T-helper 2 cell treated with Interferon-gamma antibody and Interleukin-4, amounts not matched to agents 100 ng/mL and 5 ng/mL, for 36 hours (primary cell): Measurements from ENCODE around the gene CEP85. TPM values are rescaled to one million over a fixed set of nuclear protein-coding genes. Genes with fewer than 3 reads are reported as not detected.

Source experiments
- intact Hi-C: fragments of 100-400 bp; cut with micrococcal nuclease; formaldehyde crosslinking; loops from one replicate; pipeline ENCODE4 v1.15.1; 2023
- total RNA-seq: library from RNA; stranded (reverse); gene quantifications from 2 replicates; pipeline ENCODE4 v1.2.3, GENCODE V29; 2022

The CEP85 gene
- total RNA-seq, 1 donor from 2014 or later = 44.0 TPM

DNA sequence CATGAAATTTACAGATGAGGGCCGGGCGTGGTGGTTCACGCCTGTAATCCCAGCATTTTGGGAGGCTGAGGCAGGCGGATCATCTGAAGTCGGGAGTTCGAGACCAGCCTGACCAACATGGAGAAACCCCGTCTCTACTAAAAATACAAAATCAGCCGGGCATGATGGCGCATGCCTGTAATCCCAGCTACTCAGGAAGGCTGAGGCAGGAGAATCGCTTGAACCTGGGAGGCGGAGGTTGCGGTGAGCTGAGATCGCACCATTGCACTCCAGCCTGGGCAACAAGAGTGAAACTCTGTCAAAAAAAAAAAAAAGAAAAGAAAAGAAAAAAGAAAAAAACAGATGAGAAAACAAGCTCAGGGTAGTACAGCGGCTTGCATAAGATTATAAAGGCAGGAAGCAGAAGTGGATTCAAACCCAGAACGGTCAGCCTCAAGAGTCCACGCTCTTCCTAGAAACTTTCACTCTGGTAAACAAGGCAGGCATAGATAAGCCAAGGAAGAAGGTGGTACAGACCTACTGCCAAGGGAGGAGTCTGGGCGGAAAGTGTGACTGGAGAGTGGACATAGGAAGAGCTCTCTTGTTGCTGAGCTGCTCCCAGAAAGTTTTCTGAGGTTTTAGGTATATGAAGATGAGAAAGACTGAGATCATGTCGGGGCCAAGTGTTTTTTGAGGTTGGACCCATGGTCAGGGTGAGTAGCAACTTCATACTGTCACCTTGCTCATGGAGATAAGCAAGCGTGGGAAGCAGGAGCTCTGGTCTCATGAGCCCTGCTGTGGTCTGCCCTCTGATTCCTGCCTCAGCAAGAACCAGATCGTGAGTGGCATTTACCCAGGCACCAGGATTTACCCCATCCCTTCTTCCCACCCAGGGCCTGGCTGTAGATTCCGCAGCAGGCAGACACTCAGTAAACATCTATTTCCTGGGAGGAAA lies 74.2 kb downstream of the CEP85 start:
- intact Hi-C loops = loop anchor here (1.0 to 10.0 kb wide), 6 partner anchors 9 to 401 kb away; partner anchors contain the start of genes CD52, CEP85, HMGN2 and STMN1

DNA sequence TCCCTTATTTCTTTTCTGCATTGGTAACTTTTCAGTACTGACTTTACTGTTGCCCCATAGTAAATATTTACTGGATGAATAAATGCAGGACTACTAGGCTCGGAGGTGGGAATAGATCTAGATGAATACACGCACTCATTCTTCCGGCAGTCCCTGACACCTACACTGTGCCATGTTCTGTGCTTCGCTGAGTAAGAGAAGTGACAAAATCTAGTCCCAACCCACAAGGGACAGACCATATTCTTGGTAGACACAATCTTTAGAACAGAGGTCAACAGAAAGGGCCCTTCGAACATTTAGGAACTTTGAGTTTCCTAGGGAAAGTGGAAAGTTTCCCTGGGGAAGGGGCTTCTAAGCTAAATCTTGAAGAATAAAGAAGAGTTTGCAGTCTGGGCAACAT lies 80.5 kb downstream of the CEP85 start:
- intact Hi-C loops = no loop called here

DNA sequence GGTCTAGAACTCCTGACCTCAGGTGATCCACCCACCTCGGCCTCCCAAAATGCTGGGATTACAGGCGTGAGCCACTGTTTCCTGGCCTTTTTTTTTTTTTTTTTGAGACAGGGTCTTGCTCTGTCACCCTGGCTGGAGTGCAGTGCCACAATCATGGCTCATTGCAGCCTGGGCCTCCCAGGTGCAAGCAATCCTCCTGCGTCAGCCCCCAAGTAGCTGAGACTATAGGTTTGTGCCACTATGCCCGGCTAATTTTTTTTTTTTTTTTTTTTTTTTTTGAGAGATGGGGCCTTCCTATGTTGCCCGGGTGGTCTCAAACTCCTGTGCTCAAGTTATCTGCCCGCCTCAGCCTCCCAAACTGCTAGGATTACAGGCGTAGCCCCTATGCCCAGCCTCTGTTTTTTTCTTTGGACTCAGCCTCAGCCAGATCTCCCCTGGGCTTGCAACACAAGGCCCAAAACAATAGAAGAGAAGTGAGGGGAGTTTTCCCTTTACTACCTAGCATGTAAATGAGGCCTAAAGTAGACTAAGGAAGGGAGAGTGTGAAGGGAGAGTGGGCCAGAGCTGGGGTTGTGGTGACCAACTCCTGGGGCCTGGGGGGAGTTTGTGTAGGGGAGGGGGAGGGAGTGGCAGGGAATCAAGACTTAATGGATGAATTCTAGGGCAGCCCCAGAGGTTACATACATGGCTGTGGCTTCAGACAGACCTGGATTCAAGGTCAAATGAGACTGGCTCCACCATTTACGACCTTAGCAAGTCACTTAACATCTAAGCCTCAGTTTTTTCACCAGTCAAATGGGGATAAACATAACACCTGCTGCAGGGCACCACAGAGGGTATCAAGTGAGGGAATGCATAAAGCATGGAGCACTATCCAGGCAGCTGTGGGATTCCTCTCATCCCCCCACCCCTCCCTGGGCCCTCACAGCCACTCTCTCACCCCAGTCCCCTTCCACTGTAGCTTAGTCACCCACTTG lies 82.2 kb downstream of the CEP85 start:
- intact Hi-C loops = loop anchor here (5.0 kb wide), 1 partner anchor 204 kb away; the partner anchor contains the start of gene PDIK1L

- intact Hi-C loops = loop anchor here (1.0 to 5.0 kb wide), 2 partner anchors 10 to 205 kb away; partner anchors contain the start of gene PDIK1L
Observed at GRCh38 chr1:26317146-26317545, 83.1 kb downstream of the CEP85 start.

DNA sequence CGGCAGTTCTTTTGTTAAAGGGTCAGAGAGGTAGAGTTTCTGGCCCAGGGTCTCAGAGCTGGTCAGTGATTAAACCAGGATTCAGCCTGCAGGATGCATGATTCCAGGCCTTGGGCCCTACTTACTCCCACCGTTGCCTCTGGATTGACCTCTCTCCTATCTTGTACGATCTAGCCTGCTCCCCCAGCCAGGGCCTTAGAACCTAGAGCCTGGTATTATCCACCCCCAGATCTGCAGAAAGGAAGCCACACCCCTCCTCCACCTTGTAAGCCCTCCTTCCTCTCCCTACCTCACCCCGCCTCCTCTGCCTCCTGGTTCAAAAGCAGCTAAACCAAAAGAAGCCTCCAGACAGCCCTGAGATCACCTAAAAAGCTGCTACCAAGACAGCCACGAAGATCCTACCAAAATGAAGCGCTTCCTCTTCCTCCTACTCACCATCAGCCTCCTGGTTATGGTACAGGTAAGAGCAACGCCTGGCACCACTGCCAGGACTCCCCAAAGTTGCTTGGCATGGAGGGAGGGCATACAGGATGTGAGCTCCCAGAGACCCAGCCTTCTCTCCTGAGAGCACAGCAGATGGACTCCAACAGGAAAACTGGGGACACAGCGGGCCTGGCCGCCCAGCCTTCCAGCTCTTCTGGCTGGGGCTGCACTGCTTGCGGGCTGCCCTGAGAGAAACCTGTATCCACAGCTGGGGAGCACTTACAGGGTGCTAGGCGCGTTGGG lies 83.8 kb downstream of the CEP85 start, which contains the start of gene CD52:
Gene CD52 (plus strand): TSS at position 347 of the 726 bp plus-strand sequence. CDS start 60 bp downstream, at position 407.
- intact Hi-C loops = loop anchor here (1.0 to 5.0 kb wide), 2 partner anchors 10 to 205 kb away; partner anchors contain the start of gene PDIK1L

- intact Hi-C loops = loop anchor here (1.0 to 5.0 kb wide), 2 partner anchors 57 to 206 kb away; partner anchors contain the start of gene PDIK1L
Observed at GRCh38 chr1:26318338-26319064, 84.5 kb downstream of the CEP85 start.

DNA sequence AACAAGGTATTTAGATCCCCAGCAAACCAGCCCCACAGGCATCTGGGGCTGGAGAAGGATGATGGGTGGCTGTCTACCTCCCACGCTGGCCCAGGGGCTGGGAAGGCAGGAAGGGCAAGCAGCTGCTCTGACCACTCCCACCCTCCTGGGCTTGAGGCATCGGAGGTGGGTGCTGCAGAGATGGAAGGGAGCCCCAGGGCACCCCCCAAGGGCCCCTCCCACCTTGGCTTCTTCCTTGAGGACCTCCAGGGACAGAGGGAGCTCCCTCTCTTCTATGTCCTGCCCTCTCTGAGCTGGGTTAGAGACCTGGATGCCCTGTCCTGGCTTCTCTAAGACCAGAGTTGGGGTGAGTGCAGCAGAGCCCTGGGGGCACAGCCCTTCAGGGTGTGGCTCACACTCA lies 86.9 kb downstream of the CEP85 start:
- intact Hi-C loops = loop anchor here (1.0 to 5.0 kb wide), 5 partner anchors 34 to 154 kb away; partner anchors contain the start of genes C1orf232 and ZNF593

DNA sequence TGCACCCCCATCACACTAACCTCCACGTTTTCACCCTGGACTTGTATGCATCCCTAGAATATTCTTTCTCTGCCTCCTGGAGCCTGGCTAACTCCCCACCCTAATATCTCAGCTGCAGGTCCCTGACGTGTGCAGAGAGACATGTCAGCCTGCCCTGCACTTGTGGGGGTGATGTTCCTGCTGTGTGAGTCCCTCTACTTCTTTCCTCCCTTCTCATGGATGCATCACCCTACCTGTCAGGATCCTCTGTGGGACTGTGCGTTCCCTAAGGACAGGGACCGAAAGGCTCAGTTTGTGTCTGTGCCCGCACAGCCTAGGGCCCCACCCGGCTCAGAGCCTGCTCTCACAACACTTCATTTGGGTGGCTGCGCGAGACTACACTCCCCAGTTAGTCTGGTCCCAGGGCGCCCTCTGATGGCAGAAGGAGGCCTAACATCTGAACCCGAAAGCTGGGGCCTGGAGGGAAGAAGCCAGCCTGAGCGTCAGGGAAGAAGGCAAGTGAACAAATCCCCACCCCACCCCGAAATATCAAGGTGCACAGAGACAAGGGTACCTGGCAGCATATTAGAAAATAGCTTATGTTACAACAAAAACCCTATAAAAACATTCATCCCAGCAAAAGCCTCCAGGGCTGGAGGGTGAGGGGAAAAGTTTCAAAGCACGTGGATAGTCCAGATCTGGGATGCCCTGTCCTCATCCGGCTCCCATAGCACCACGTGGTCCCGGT lies 87.5 kb downstream of the CEP85 start:
- intact Hi-C loops = loop anchor here (1.0 to 5.0 kb wide), 5 partner anchors 34 to 154 kb away; partner anchors contain the start of genes C1orf232 and ZNF593

DNA sequence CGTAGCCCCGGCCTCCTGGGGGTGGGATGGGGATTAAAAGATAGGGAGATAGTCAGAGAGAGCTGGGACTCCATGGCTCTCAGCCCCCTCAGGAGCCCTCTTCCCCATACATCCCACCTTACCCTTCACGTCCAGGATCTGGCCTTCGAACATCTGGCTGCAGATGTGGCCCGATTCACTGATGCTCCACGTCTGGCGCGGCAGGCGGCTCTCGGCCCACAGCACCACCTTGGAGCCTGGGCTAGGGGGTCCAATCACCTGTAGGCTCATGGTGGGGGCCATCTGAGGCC lies 88.0 kb downstream of the CEP85 start:
- intact Hi-C loops = loop anchor here (5.0 kb wide), 2 partner anchors 70 to 155 kb away; partner anchors contain the start of genes C1orf232 and ZNF593

DNA sequence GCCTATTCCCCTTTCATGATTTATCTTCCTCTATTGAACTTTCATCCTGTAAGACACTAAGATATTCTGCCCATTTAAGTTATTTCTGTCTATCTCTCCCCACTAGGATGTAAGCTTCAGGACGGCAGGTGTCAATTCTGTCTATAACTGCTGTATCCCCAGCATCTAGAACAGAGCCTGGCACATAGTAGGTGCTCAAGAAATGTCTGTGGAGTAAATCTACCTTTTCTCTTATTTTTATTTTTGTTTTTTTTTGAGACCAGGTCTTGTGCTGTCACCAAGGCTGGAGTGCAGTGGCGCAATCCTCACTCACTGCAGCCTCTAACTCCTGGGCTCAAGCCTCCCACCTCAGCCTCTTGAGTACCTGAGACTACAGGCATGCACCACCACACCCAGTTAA lies 89.4 kb downstream of the CEP85 start:
- intact Hi-C loops = loop anchor here (5.0 kb wide), 2 partner anchors 69 to 156 kb away; partner anchors contain the start of genes C1orf232 and ZNF593

DNA sequence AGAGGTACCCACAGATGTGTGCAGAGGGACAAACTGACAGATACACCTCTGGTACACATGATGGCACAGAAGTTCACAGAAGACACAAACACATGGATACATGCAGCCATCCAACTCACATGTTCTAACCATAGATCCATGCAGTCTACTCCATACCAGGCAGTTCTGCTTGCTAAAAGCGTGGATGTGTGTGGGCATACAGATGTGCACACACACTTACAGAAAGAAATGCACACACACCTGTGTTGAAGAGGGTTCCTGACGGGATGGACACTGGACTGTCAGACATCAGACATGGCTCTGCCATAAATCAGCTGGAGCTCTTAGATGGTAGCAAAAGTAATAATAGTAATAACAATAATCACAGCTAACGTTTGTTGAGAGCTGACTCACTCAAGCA lies 90.5 kb downstream of the CEP85 start:
- intact Hi-C loops = loop anchor here (5.0 kb wide), 2 partner anchors 68 to 157 kb away; partner anchors contain the start of genes C1orf232 and ZNF593

GRCh38 chr1:26327956-26328362 lies 94.0 kb downstream of the CEP85 start:
- intact Hi-C loops = no loop called here

Other genes starting within 250 kb of the CEP85 start
- 11.2 and 12.4 TPM in 2 replicates for gene PAFAH2, start 236.1 kb upstream of the CEP85 start, total RNA-seq
- not detected in 2 replicates for gene EXTL1, start 212.4 kb upstream of the CEP85 start, total RNA-seq
- not detected in 2 replicates for gene SLC30A2, start 188.1 kb upstream of the CEP85 start, total RNA-seq
- gene TRIM63, start 166.6 kb upstream of the CEP85 start, total RNA-seq = not detected in 2 replicates
- 19.9 and 23.4 TPM in 2 replicates for gene PDIK1L, start 122.4 kb upstream of the CEP85 start, total RNA-seq
- not detected in 2 replicates for gene FAM110D, start 75.1 kb upstream of the CEP85 start, total RNA-seq
- not detected in 2 replicates for gene C1orf232, start 65.2 kb upstream of the CEP85 start, total RNA-seq
- gene ZNF593, start 64.3 kb upstream of the CEP85 start, total RNA-seq = 41.9 and 42.2 TPM in 2 replicates
- not detected in 2 replicates for gene ZNF593OS, start 62.4 kb upstream of the CEP85 start, total RNA-seq
- 5.9 and 7.2 TPM in 2 replicates for gene CNKSR1, start 56.7 kb upstream of the CEP85 start, total RNA-seq
- not detected in 2 replicates for gene CATSPER4, start 43.6 kb upstream of the CEP85 start, total RNA-seq
- gene SH3BGRL3, start 45.9 kb downstream of the CEP85 start, total RNA-seq = 679 and 690 TPM in 2 replicates
- 31.9 and 32.2 TPM in 2 replicates for gene UBXN11, start 72.4 kb downstream of the CEP85 start, total RNA-seq
- gene CD52, start 83.8 kb downstream of the CEP85 start, total RNA-seq = 1,191 and 1,203 TPM in 2 replicates
- 1.1 and 1.2 TPM in 2 replicates for gene CRYBG2, start 119.9 kb downstream of the CEP85 start, total RNA-seq
- gene ZNF683, start 138.6 kb downstream of the CEP85 start, total RNA-seq = 0.52 TPM in 1 of 2 replicates, not detected in the other
- gene LIN28A, start 176.6 kb downstream of the CEP85 start, total RNA-seq = not detected in 2 replicates
- 60.8 and 61.6 TPM in 2 replicates for gene DHDDS, start 198.1 kb downstream of the CEP85 start, total RNA-seq
- gene HMGN2, start 238.2 kb downstream of the CEP85 start, total RNA-seq = 974 and 979 TPM in 2 replicates